Breast epithelium (tissue), 3 donors: ENCODE measurements around the gene UNC5CL.
A peak's percentile ranks its signal among the peaks of the same experiment; 100 is the strongest.

Experiments used
- CTCF ChIP-seq, 3 donors: fragments of 450-650 bp; IDR thresholded peaks; one replicate each; pipeline ENCODE4 v1.5.1; 2016 to 2017; ENCODE audit warnings: antibody characterized with exemption in 3 of 3, mild to moderate bottlenecking in 3 of 3, moderate library complexity in 3 of 3
- POLR2A ChIP-seq: fragments of 450-650 bp; IDR thresholded peaks from one replicate; pipeline ENCODE4 v1.6.1; 2016; ENCODE audit warnings: antibody characterized with exemption, mild to moderate bottlenecking, moderate library complexity
- POLR2AphosphoS5 ChIP-seq, 3 donors: sonication (generic); formaldehyde crosslinking; IDR thresholded peaks; one replicate each; pipeline ENCODE4 v1.6.1; 2017; ENCODE audit warnings: antibody characterized with exemption in 3 of 3

GRCh38 chr6:41027799-41028560 lies 11.0 kb downstream of the UNC5CL start:
- TF ChIP-seq CTCF (IDR thresholded peaks at IDR 0.05) (peak; percentile 88 to 99 (median 98)), POLR2A (no peak), POLR2AphosphoS5 (IDR thresholded peaks at IDR 0.05) (peak in 1 of 3 donors; percentile 36)
